Rectal smooth muscle tissue (tissue), 1 donor: ENCODE data around the gene SF3A1.

Experiments used
- H3K27ac ChIP-seq: one replicate; pipeline ENCODE4 v1.7.0; 2013; ENCODE audit warnings: low read depth, low read length, inconsistent platforms
- H3K27me3 ChIP-seq: one replicate; pipeline ENCODE4 v1.7.0; 2013; ENCODE audit warnings: low read length; ENCODE audit not compliant: control insufficient read depth, insufficient read depth
- H3K36me3 ChIP-seq: one replicate; pipeline ENCODE4 v1.7.0; 2013; ENCODE audit warnings: low read length; ENCODE audit not compliant: control insufficient read depth, insufficient read depth
- H3K4me1 ChIP-seq: one replicate; pipeline ENCODE4 v1.7.0; 2013; ENCODE audit warnings: low read length; ENCODE audit not compliant: control insufficient read depth, insufficient read depth
- H3K4me3 ChIP-seq: one replicate; pipeline ENCODE4 v1.7.0; 2013; ENCODE audit warnings: low read length
- H3K9ac ChIP-seq: one replicate; pipeline ENCODE4 v1.7.0; 2013; ENCODE audit warnings: low read length

Gene SF3A1

DNA sequence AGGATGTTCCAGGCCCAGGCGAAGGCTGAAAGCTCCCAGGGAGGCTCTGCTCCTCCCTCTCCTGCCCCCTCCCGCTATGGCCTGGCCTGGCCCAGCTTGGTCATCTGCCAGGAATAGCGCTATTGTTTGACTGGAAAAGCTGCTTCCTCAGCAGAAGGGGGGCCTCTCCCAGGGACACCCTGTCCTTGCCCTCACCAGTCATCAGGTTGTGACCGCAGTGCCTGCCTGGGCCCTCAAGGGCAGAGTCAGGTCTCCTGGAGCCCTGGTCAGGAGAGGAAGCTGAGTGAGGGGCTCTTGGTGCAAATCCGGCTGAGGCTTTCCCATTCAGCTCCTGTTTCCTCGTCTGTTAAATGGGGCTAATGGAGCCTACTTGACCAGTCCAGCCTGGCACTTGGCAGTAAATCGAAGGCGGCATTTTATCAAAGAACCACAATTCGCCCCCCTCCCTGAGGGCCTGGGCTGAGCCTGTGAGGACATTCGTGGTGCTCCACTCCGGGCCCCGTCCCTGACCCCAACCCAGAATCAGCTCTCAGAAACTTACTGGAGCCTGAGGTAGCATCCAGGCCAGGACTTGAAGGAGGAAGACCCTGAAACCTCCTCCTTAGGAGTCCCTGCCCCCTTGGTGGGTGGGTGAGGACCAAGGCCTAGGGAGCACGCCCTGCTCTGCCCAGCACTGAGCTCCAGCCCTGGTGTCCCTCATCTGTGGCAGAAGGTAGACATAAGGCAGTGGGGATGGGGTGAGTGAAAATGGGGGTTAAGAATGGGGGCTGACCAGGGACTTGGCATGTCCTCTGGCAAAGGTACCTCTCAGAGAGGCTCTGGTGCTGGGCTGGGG, 65.4 kb downstream of the SF3A1 start:
- Histone ChIP-seq H3K4me3 (no peak overlapping the region), H3K27ac (peak overlapping the region; percentile 90), H3K9ac (no peak overlapping the region), H3K27me3 (no peaks in the 10 kb centered on the region), H3K36me3 (peaks cover 15% of the 10 kb centered on the region), H3K4me1 (peaks cover 22% of the 10 kb centered on the region)

DNA sequence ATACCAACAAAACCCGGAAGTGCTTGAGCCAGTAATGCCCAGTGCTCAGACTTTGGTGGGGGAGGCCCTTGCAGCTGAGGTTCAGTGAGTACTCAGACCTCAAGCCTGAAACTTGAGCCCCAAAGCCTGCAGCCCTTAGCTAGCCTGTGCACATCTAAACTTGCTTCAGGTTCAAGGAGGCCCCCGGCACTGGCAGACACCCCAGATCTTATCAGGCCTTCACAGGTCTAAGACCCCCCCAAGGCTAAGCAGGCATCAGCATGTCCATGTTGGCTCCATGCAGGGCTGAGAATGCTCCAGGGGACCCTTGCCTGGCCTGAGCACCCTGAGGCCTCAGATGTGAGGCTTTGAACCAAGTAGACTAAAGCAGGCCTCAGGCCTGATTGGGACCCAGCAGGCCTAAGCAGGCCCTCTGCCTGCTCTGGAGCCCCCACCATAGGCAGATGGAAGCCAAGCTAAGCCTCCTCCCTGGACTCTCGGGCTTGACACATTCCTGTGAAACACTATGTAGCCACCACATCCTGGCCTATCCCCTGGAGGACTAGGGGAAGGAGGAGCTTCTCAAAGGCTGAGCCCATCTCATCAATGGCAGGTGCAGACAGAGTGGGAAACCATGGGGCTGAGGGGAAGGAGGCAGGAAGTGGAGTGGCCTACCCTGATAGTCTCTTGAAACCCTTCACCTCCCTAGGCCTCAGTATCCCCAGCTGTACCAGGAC, 66.2 kb downstream of the SF3A1 start:
- Histone ChIP-seq H3K4me3 (peak overlapping the region; percentile 89), H3K9ac (peak overlapping the region; percentile 60), H3K4me1 (peaks cover 22% of the 10 kb centered on the region)

DNA sequence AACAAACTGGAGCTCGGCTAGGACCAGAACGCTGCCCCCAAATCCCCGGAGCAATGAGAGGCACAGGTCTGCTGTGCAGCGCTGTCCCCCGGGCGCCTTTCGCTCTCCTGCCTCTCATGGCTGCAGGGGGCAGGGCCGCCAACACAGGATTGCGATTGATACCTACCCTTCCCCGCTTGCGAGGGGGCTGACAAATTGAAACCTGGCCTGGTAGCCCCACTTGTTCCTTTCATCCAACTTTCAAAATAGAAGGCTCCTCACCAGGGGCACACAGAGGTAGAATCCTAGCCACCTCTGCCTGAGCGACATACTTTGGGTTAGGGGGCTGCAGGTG, 66.7 kb downstream of the SF3A1 start:
- peak overlapping the region; percentile 90 for H3K27ac ChIP-seq
- H3K27me3 ChIP-seq = no peaks in the 10 kb centered on the region
- H3K4me1 ChIP-seq = peaks cover 22% of the 10 kb centered on the region
- H3K9ac ChIP-seq = peak overlapping the region; percentile 60
- peaks cover 15% of the 10 kb centered on the region for H3K36me3 ChIP-seq
- H3K4me3 ChIP-seq = peak overlapping the region; percentile 89

More for the DNA sequence above, 66.2 kb downstream of the SF3A1 start:
- Histone ChIP-seq H3K27ac (peak overlapping the region; percentile 90), H3K27me3 (no peaks in the 10 kb centered on the region), H3K36me3 (peaks cover 15% of the 10 kb centered on the region)

DNA sequence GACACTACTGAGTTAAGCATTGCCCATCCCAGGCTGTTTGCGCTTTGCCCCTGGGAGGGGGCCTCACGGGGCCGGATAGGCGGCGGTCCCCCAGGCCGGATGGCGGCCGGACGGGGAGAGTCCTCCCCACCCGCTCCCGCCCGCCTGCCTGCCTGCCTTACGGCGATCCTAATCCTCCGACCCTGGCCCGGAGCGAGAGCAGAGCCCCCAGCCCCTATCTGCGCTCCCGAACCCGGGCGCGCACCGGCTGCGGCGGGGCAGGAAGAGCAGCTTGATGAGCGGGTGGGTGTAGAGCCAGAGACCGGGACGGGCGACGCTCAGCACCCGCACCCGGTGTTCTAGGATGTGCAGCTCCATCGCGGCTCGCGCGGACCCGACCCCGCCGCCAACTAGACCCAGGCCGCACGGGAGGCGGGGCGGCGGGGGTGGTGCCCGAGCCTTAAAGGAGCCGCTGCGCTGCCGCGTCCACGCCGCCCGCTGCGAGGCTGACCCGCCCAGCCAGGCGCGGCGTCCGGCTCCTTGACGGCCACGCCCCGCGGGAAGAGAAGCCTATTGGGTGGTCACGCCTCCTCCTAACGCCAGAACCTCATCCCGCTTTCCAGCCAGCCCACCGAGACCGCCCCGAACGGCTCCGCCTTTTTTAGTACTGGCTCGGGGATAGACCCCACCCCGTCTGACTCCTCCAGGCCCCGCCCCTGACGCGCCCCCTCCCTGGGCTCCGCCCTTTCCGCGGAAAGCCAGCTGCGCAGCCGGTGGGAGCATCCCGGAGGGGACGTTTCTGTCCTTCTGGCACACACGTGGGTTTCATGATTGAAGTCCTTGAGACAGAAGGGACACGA, 67.3 kb downstream of the SF3A1 start, which contains the start of gene CASTOR1:
Gene CASTOR1 (minus strand): TSS at position 365 of the 839 bp plus-strand sequence. CDS start 8 bp downstream, at position 357.
- Histone ChIP-seq H3K4me1 (peaks cover 22% of the 10 kb centered on the region), H3K27ac (peak within 1 kb of the TSS; percentile 90), H3K4me3 (peak within 1 kb of the TSS; percentile 89), H3K36me3 (peaks cover 15% of the 10 kb centered on the region), H3K9ac (peak within 1 kb of the TSS; percentile 60), H3K27me3 (no peaks in the 10 kb centered on the region)

DNA sequence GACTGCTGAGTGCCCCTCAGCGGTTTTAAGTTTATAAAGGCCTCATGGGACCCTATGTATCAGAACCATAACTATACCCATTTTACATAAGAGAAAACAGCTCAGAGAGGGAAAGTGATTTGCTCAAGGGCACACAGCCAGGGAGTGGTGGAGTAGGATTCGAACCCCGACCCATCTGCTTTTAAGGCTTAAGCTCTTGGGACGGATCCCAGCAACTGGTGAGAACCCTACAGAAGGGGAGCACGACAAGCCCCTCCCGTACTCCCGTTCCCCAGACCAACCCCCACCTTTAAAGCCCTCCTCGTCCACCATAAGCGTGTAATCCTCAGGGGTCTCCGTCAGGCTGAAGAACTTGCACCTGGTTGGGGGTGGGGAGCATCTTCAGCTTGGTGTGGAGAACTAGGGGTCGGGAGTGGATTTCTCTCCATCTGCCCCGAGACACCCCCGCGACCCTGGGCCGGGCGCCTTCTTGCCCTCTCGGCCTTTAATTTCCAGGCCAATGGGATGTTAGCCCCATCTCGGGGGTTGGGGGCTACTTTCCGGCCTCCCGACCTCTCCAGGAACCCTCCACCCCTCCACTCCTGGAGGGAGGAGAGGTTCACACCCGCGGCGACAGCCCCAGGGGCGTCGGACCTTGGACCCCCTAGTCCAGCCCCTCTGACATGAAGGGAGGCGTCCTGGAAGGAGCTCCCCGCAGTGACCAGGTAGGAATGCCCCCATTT, 68.1 kb downstream of the SF3A1 start:
- H3K27me3 ChIP-seq = no peaks in the 10 kb centered on the region
- peaks cover 22% of the 10 kb centered on the region for H3K4me1 ChIP-seq
- peaks cover 11% of the 10 kb centered on the region for H3K36me3 ChIP-seq
- peak overlapping the region; percentile 74 for H3K27ac ChIP-seq
- peak overlapping the region; percentile 24 for H3K9ac ChIP-seq
- peak overlapping the region; percentile 89 for H3K4me3 ChIP-seq

DNA sequence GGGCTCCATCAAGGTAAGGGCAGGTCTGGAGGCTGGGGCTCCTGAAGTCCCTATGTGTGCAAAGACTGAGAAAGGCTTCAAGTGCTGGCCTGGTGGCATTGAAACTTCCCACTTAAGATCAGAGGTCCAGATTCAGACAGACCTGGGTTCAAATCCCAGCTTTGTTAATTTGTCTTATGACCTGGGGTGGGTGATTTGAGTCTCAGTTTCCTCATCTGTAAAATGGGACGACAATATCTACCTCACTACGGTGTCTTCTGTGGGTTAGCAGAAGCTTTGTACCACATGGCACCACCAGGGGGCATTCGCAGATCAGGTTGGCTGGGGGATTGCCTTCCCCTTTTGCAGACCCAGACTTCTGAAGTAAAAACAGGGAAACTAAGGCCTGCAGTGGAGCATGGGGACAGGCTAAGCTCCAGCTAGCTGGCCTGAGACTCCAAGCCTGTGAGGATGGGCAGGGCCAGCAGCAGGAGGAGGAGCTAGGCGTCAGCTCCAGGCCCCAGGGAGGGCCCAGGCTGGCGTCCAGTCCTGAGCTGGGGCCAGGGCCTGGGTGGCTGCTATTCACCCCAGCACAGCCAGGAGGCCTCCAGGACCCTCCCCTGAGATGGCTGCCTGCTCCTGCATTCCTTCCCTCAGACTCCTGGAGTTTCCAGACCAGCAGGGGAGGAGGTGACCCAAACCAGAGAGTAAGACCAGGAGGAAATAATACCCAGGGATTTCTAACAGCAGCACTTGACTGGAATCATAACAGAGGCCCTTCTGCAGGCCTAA, 68.9 kb downstream of the SF3A1 start:
- Histone ChIP-seq H3K36me3 (peaks cover 5% of the 10 kb centered on the region), H3K9ac (no peak overlapping the region), H3K27ac (peak overlapping the region; percentile 74), H3K4me1 (peaks cover 22% of the 10 kb centered on the region), H3K27me3 (no peaks in the 10 kb centered on the region), H3K4me3 (peak overlapping the region; percentile 89)

DNA sequence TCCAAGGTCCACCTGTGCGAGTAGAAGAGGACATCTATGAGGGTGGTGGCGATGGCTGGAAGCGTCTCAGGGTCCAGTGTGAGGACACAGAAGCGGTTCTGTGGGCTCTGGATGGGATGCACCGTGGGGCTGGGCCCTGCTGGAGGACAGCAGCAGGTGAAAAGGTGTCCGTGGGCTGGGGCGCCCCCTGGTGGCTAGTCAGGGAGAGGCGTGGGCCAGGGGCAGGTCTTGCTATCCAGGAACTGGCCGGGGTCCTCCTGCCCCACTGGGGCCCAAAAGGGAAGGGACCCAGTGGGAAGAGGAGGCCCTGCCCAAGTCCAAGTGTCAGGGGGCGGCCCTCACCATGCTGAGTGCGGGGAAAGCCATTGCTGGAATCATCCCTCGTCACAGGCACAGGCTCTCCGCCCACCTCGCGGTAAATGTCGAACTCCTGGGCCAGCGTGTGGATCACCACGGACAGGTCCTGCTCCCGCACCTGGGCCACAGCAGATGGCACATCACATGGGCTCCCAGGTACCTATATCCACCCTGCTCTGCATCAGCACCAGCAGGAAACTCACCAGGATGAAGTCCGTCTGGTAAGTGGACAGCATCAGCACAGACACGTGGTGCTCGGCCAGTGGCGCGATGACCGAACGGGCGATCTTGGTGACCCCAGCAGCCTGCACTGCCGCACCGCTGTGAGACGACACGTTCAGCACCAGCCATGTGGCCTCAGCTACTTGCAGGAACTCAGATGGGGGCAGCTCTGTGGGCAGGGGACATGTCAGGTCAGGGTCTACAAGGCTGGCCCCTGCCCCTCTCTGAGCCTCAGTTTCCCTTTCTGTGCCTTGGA, 69.7 kb downstream of the SF3A1 start:
- no peak overlapping the region for H3K4me3 ChIP-seq
- H3K27me3 ChIP-seq = no peaks in the 10 kb centered on the region
- no peaks in the 10 kb centered on the region for H3K36me3 ChIP-seq
- H3K27ac ChIP-seq = no peak overlapping the region
- peaks cover 22% of the 10 kb centered on the region for H3K4me1 ChIP-seq
- H3K9ac ChIP-seq = no peak overlapping the region

DNA sequence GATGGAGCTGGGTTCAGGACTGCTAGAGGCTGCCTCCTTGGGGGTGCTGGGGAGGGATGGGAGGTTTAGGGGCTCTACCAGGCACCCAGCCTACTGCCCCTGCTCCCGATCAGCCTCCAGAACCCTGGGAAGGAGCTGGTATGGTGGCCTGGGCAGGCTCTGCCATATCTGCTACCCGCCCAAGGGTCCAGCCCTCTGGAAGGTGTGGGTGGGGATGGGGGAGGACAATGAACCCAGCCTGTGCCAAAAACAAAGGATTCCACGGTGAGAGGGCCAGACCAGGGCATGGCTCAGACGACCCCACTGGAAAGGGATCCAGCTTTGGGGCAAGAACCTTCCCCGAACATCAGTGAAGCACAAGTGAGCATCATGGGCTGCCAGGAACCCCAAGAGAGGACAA, 70.4 kb downstream of the SF3A1 start:
- H3K4me1 ChIP-seq = peaks cover 20% of the 10 kb centered on the region
- H3K4me3 ChIP-seq = no peak overlapping the region
- no peaks in the 10 kb centered on the region for H3K27me3 ChIP-seq
- H3K36me3 ChIP-seq = no peaks in the 10 kb centered on the region
- H3K9ac ChIP-seq = no peak overlapping the region
- H3K27ac ChIP-seq = no peak overlapping the region

DNA sequence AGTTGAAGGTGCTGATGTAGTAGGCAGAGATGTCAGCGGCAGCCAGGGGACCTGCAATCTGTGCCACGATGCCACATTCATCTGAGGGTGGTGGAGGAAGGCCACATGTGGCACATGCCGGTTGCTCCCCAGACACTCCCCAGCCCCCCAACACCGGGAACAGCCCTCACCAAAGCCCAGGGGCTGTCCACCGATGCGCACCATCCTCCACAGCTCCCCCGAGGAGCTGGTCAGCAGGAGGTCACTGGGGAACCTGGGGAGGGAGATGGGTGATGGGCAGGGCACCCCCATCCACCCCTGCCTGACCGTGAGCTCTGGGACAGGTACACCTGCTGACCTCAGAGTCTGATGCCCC, 70.9 kb downstream of the SF3A1 start:
- H3K27ac ChIP-seq = no peak overlapping the region
- H3K27me3 ChIP-seq = no peaks in the 10 kb centered on the region
- H3K4me3 ChIP-seq = no peak overlapping the region
- no peaks in the 10 kb centered on the region for H3K36me3 ChIP-seq
- H3K9ac ChIP-seq = no peak overlapping the region
- H3K4me1 ChIP-seq = peaks cover 14% of the 10 kb centered on the region

DNA sequence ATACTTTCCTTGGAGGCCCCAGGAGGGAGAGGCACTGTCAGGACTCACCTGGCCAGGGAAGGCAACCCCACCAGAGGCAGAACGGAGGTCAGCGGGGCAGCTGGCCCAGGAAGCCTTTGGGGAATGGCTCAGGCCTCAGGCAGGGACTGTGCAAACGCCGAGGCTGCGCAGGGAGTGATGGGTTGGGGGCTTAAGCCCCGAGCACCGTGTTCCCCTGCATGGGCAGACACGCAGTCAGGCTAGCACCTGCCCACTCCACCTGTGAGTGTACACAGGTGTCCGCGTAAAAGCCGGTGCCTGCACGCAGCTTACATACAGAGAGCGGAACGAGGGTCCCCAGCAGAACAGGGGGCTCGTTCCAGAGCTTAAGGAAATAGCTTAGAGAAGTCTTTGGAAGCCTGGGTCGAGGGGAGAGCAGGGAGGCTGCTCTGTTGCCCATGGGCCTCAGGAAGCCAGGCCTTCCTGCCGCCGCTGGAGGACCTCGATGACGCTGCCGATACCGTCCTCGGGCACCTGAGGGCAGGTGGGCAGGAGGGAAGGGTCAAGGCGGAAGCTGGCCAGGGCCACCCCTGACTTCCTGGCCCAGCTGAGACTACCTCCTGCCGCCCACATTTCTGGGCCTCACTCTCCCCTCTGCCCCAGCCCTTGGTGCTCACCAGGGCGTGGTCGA, 71.4 kb downstream of the SF3A1 start:
- Histone ChIP-seq H3K36me3 (no peaks in the 10 kb centered on the region), H3K9ac (no peak overlapping the region), H3K4me3 (no peak overlapping the region), H3K27ac (no peak overlapping the region), H3K27me3 (no peaks in the 10 kb centered on the region), H3K4me1 (peaks cover 9% of the 10 kb centered on the region)
